HG03135 (cell line): ENCODE data around the gene ARHGEF7.
"Not testable (repeated sequence)": the region's sequence is repeated elsewhere in the genome, so short reads cannot be mapped to it uniquely, and the experiment has no call there.

Source experiments
- ATAC-seq: cut with Tn5 transposase; IDR thresholded peaks from one replicate; pipeline ENCODE4 v1.9.1; 2021; ENCODE audit warnings: mild to moderate bottlenecking, moderate library complexity; ENCODE audit not compliant: unreplicated experiment

Gene ARHGEF7, protein sequence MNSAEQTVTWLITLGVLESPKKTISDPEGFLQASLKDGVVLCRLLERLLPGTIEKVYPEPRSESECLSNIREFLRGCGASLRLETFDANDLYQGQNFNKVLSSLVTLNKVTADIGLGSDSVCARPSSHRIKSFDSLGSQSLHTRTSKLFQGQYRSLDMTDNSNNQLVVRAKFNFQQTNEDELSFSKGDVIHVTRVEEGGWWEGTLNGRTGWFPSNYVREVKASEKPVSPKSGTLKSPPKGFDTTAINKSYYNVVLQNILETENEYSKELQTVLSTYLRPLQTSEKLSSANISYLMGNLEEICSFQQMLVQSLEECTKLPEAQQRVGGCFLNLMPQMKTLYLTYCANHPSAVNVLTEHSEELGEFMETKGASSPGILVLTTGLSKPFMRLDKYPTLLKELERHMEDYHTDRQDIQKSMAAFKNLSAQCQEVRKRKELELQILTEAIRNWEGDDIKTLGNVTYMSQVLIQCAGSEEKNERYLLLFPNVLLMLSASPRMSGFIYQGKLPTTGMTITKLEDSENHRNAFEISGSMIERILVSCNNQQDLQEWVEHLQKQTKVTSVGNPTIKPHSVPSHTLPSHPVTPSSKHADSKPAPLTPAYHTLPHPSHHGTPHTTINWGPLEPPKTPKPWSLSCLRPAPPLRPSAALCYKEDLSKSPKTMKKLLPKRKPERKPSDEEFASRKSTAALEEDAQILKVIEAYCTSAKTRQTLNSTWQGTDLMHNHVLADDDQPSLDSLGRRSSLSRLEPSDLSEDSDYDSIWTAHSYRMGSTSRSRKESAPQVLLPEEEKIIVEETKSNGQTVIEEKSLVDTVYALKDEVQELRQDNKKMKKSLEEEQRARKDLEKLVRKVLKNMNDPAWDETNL

GRCh38 chr13:111115061-111115964 is at the start of gene ARHGEF7:
TSS of gene ARHGEF7 (plus strand) at chr13:111115310. CDS start at chr13:111115527, 217 bp downstream.
- no peak for ATAC-seq

- ATAC-seq: no peak
Observed at GRCh38 chr13:111065698-111066097, 49.4 kb upstream of the ARHGEF7 start.

DNA sequence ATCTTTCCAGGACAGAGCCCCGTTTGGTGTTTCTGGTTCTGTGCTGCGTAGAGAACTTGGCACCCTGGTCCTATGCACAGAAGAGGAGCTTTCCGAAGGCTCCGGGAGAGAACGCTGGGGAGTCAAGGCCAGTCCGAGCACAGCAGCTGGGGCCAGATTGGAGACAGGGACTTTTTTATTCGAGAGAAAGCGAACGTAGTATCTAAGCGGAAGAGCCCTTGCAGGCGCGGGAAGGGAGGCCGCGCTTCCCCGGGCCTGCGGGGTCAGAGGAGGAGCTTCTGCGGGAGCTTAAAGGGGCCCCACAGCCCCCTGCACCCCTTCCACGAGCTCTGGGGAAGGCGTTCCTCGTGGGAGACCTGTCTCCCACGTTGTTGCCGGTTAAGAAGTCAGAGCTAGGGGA is 48.6 kb upstream of the ARHGEF7 start:
- ATAC-seq: no peak

- no peak for ATAC-seq
Observed at GRCh38 chr13:111068009-111068350, 47.1 kb upstream of the ARHGEF7 start.

GRCh38 chr13:111071120-111071519 is 44.0 kb upstream of the ARHGEF7 start:
- ATAC-seq: not testable (repeated sequence)

DNA sequence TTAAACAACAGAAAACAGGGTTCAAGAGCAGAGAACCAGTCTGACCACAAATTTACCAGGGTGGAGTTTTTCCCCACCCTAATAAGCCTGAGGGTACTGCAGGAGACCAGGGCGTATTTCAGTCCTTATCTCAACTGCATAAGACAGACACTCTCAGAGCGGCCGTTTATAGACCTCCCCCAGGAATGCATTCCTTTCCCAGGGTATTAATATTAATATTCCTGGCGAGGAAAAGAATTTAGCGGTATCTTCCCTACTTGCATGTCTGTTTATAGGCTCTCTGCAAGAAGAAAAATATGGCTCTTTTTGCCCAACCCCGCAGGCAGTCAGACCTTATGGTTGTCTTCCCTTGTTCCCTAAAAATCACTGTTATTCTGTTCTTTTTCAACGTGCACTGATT is 43.6 kb upstream of the ARHGEF7 start:
- ATAC-seq: not testable (repeated sequence)

DNA sequence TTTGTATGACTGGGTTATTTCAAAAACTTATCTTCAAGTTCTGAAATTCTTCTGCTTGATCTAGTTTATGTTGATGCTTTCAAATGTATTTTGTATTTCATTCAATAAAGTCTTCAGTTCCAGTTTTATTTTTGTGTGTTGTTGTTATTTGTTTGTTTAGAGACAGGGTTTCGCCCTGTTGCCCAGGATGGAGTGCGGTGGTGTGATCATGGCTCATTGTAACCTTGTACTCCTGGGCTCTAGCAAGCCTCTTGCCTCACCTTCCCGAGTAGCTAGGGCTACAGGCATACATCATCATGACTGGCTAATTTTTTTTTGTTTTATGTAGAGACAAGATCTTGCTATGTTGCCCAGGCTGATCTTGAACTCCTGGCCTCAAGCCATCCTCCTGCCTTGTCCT is 40.3 kb upstream of the ARHGEF7 start:
- no peak for ATAC-seq

DNA sequence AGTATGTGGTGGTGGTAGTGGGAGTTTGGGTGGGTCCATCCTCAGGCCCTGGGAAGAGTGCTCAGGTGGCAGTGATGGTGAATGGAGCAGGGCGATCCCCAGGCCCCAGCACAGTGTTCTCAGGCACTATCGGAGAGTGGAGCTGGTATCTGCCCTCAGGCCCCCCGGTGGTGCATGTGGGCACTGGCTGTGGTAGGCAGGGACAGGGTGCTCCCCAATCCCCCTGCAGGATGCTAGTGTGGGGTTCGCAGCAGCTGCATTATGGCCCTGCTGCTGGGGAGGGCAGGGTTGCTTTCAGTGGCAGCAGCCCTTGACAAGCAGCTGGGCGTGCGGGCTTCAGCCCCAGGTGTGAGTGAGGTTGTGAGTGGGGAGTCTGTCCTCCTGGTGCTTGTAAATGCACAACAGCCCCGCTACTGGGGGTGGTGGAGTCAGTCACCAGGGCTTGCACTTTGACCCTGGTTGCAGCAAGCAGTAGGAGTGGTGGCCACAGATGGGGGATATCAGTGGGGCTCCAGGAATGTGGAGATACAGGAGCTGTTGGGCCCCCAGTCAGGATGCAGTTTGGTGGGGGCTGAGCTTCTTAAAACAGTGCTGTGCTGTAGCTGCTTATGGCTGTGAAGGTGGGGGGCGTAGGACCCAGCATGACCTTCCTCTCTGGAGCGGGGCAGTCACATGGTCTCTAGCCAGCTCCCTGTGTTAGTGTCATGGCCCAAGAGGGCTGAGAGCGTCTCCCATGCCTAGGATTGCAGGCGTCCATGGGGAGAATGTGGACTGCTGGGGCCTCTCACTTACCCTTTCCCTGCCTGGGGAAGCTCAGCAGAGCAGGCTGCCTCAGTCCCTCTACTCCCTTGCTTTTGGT is 38.7 kb upstream of the ARHGEF7 start:
- no peak for ATAC-seq

GRCh38 chr13:111079375-111079774 is 35.7 kb upstream of the ARHGEF7 start:
- ATAC-seq: no peak

DNA sequence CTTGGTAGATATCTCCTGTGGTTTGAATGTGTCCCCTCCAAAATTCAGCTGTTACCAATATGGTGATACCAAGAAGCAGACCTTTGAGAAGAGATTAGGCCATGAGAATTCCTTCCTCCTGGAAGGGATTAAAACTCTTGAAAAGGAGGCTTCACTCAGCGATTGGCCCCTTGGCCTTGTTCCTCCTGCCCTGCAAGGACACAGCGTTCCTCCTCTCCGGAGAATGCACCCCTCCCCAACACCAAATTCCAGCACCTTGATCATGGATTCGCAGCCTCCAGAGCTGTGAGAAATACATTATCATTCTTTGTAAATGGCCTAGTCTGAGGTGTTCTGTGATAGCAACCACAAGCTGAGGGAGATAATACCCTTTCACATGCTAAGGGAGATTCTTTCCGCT is 34.5 kb upstream of the ARHGEF7 start:
- no peak for ATAC-seq

DNA sequence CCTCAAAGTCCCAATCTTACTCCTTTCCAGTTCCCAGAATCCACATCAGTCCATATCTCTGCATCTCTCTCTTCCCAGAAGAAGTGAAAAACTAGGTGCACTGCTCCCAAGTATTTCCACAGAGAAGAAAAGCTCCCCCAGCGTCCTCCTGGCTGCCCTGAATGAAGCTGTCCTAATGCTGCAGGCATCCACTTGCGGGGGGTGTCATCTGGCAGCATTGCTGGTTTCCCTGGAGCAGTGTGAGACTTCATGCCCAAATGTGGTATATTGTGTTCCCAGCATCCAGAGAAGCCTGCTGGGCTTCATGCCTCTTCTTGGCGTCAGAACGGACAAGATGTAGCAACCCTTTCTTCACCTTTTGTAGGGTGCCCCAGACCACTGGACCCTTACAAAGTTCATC is 32.9 kb upstream of the ARHGEF7 start:
- ATAC-seq: no peak

DNA sequence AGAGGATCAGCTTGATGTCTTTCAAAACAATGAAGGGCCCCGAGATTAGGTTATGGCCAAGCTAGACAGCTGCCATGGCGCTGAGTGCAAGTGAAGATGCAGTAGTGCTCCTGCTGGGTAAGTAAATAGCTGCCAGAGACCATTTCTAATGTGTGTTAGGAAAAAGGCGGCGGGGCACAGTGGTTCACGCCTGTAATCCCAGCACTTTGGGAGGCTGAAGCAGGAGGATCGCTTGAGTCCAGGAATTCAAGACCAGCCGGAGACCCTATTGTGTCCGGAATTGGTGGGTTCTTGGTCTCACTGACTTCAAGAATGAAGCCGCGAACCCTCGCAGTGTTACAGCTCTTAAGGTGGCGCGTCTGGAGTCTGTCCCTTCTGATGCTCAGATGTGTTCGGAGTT is 32.3 kb upstream of the ARHGEF7 start:
- ATAC-seq: not testable (repeated sequence)

DNA sequence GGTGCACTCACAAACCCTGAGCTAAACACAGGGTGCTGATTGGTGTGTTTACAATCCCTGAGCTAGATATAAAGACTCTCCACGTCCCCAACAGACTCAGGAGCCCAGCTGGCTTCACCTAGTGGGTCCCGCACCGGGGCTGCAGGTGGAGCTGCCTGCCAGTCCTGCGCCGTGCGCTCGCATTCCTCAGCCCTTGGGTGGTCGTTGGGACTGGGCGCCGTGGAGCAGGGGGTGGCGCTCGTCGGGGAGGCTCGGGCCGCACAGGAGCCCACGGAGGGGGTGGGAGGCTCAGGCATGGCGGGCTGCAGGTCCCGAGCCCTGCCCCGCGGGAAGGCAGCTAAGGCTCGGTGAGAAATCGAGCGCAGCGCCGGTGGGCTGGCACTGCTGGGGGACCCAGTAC is 31.4 kb upstream of the ARHGEF7 start:
- not testable (repeated sequence) for ATAC-seq

- no peak for ATAC-seq
Observed at GRCh38 chr13:111090169-111090568, 24.9 kb upstream of the ARHGEF7 start.

DNA sequence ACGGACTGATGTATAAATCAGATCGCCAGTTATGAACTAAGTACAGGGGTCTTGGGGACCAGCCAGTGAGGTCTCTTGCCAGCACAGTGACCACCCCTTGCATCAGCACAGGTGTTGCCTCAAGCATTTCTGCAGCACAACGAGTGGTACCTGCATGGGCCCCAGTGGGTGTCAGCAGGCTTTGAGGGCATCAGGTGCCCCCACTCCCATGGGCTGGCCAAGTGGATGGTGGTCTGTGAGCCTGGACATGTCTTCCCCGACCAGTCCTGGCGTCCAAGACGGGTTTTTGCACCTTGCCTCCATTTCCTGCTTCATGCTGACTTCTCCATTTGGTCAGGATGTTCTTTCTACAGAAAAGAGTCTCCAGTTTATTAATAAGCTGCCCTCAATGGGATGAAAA is 22.4 kb upstream of the ARHGEF7 start:
- no peak for ATAC-seq

- no peak for ATAC-seq
Observed at GRCh38 chr13:111093136-111093535, 22.0 kb upstream of the ARHGEF7 start.

- ATAC-seq: no peak
Observed at GRCh38 chr13:111093634-111094033, 21.5 kb upstream of the ARHGEF7 start.

GRCh38 chr13:111095031-111095840 is 19.9 kb upstream of the ARHGEF7 start:
- no peak for ATAC-seq

DNA sequence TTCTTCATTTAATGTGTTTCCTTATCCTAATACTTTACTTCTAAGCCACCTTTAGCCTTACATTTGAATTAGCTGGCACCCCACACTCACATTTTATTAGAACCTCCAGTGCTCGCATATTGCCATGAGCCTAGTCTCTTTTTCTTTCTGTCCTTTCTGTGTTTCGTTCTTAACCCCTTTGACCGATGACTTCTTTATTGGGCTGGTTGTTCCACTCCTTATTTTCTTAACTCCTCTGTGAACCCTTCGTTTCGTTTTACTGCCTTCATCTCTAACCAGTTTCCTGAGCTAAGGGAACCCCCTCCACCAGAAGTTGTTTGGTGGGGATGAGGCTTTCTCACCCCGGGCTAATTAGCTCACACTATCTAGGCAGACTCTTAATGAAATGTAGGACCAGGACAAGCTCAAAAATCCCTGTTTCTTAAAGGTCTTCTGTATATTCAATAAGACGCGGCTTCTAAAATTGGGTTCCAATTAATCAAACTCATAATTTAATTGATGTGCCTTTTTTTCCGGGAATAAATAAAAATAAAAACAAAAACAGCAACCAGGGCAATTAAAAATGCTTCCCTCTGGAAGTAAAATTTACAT is 19.1 kb upstream of the ARHGEF7 start:
- ATAC-seq: no peak
